Measurements from ENCODE around the gene ADI1. TPM values are rescaled to one million over a fixed set of nuclear protein-coding genes. Genes with fewer than 3 reads are reported as not detected.

Gene ADI1
- polyA plus RNA-seq, 1 donor = 65.4 TPM

DNA sequence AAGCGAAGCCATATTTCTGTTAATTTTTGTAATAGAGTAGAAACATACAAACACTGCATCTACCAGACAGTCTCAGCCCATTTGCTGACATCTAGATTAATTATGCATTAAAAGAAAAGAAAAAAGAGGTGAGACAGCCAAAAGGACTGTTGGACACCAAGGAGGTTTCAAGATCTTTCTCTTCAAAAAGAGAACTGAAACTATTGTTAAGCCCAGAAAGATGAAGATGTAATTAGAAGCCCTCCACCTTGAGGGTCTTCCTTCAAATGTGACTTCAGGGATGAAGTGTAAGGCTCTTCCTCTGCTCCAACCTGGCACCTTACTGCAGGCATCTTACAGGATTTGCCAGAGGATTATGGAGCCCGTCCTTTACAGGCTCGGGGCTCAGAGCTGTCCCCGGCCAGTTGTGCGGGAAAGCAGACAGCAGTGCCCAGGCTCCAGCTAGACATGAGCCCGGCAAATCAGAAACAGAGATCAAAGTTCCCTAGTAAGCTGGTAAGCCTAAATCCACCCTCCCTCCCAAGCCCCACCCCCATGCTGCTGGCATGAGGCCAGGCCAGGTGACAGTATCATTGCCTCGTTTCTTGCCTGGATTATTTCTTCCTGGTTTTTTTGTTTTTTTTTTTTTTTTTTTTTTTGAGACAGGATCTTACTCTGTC is 38.9 kb downstream of the ADI1 start:
- no peak for DNase-seq

DNA sequence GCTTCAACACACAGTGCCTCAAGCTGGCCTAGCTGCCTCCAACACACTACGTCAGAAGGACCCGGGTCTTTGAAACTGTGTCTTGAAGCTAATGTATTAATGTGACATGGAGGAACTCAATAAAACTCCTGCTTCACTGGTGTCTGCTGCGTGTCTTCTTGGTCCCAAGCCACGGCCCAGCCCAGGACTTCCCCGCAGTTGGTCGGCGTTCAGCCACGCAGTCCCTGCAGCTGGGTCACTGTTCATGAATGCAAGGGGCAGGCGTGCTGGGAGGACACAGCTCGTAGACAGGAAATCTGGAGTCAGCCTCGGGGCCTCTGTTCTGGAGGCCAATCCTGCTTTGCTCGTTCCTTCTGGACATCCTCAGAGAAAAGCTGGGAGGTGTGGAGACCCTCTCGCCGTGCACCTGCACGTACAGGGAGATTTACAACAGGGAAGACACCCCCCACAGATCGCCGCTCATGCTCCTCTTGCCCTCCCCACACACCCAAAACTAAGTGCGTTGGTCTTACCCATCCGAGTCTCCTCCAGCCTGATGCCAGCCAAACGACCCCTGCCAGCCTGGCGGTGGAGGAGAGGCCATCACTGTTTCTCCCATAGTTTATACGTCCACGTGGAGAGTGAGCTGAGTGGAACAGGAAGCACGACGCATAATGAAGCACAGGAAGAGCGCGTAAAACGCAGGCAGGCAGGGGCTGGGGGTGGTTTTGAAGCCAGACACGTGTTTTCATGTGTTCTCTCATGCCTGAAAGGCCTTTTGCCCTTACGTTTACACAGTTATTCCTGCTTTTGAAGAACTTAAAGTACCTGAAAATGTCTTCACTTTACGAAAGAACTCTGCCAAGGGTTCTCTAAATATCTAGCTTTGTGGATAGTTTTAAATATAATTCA is 39.7 kb downstream of the ADI1 start:
- no peak for DNase-seq

DNA sequence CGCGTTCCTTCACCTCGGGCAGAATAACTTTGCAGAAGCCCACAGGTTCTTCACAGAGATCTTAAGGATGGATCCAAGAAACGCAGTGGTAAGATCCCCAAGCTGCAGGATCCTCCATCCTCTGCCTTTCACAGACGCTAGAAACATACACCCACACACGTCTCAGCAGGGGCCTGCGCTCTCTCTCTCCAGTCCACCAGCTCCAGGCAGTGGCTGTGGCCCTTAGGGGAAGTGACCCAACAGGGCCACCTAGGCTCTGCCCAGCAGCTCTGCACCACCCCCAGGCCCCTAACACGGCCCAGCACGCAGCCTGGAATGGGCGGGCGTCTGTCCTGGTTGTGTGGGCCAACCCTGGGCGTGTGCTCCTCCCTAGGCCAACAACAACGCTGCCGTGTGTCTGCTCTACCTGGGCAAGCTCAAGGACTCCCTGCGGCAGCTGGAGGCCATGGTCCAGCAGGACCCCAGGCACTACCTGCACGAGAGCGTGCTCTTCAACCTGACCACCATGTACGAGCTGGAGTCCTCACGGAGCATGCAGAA is 40.4 kb downstream of the ADI1 start:
- no peak for DNase-seq

- DNase-seq = no peak
These were observed 42.4 kb downstream of the ADI1 start for GRCh38 chr2:3476985-3477327.

GRCh38 chr2:3476321-3476984 is 42.9 kb downstream of the ADI1 start:
- no peak for DNase-seq

- no peak for DNase-seq
These were observed 43.6 kb downstream of the ADI1 start for GRCh38 chr2:3475771-3476170.

DNA sequence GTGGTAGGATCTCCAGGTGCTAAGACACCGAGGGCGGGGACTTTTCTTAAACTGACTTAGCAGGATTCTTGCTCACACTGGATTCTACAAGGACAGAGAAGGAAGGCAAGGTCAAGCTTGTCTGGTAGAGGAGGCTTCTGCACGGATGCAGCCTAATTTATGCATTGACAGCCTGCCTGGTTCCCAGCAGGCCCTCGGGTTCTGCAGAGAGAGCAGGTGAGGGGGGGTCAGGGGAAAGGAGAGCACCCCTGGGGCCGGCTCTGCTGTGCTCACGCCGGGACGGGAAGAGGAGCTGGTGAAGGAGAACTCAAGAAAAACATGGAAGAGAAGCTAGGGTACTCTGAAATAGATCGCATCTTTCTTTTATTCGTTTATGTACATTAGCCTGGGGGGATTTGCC is 46.4 kb downstream of the ADI1 start:
- DNase-seq = no peak

- no peak for DNase-seq
These were observed 47.0 kb downstream of the ADI1 start for GRCh38 chr2:3472296-3472695.

GRCh38 chr2:3470856-3471737 is 48.2 kb downstream of the ADI1 start:
- DNase-seq = no peak

- DNase-seq = no peak
These were observed 49.1 kb downstream of the ADI1 start for GRCh38 chr2:3470166-3470651.

DNA sequence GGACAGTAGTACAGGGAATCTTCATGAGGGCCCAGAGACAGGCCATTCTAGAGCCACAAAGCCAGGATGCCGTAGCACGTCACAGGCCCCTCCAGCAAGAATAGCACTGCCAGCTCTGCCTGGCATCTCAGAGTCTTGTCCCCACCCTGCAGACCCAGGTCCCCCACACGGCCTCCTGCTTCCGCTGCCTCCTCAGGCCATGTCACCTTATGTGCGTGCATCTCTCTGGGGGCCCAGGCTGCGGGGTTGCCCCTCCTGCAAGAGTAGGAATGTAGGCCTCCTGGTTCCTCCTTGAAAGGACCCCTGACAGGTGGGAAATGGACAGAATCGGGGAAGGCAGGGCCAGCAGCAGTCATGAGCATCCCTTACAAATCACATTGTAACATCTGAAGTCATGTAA is 49.8 kb downstream of the ADI1 start:
- no peak for DNase-seq

GRCh38 chr2:3468296-3468988 is 50.9 kb downstream of the ADI1 start:
- no peak for DNase-seq

- DNase-seq = no peak
These were observed 51.7 kb downstream of the ADI1 start for GRCh38 chr2:3467654-3468053.

GRCh38 chr2:3466966-3467365 is 52.4 kb downstream of the ADI1 start:
- no peak for DNase-seq

DNA sequence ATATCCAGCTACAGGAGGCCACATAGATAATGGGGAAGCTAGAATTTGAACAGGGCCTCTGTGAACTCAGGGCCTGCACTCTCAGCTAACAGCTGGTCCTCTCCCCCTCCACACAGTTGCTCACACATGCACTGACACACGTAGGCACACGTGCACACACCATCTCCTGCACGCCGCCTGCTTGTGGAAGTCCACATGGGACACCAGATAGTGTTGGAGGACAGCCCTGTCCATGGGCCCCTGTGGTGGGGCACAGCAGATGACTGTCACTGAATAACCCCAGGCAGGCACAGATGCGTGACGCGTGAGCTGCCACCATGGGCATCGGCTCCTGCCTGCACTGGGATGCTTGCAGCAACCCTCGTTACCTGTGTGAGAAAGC is 52.9 kb downstream of the ADI1 start:
- no peak for DNase-seq

DNA sequence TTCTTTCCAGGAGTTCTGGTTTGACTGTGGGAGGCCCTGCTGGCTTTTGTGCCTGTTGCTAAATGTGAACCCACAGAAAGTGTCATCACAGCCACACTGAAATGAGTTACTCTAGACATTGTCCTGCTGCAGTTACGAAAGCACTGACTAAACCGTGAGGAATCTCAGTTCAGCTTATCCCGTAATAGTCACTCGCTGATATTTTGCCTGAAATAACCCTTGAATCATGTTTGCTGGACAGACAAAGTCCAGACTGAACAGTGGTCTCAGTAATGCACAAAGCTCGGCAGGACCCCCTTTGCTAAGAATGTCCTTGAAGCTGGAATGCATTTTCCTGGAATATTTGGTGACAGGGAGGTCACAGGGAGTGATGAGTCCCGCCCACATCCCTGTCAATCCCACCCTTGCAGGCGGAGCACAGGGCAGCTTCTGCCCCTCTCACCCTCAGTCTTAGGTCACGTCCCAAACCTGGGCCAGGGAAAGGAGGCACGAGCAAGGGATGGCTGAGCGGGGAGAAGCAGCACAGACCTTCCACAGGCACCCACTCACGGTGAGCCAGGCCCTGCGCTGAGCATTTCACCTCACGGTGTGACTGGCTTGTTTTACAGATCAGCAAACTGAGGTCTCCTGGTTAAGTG is 53.4 kb downstream of the ADI1 start:
- no peak for DNase-seq

- DNase-seq = no peak
These were observed 54.0 kb downstream of the ADI1 start for GRCh38 chr2:3465328-3465727.

GRCh38 chr2:3464401-3465005 is 54.8 kb downstream of the ADI1 start:
- no peak for DNase-seq

- no peak for DNase-seq
These were observed 55.4 kb downstream of the ADI1 start for GRCh38 chr2:3463944-3464343.

DNA sequence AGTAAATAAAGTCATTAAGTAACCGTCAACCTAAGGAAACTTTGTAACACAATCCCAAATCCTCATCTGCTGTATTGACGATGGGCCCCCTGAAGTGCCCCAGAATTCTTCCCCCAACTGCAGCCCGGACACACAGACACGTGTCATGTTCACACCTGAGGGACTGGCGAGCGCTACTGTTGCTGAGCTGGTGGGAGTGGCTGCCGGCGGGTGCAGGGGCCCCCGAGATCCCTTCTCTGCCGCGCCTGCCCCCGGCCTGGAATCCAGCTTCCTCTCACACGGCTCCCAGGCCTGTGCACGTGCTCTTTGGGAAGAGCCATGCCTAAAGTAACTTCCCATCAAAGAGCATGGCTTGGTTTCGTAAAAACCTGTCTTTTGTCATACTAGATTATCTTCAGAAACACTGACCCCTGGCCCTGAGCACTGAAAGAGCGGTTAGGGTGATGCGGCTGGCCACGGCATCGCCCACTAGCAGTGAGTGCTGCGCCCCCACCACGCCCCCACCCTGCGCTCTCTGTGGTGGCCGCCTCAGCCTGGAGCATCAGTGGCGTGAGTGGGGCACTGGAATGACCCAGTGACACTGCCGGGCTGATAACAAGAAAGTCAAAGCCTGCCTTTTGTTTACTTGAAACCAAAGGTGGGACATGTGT is 56.0 kb downstream of the ADI1 start:
- DNase-seq = no peak

Data from hindlimb muscle (tissue), 1 donor.